BJ (cell line): ENCODE data around the gene EHMT2. TPM values are rescaled to one million over a fixed set of nuclear protein-coding genes. Genes with fewer than 3 reads are reported as not detected.
A peak's percentile ranks its signal among the peaks of the same experiment; 100 is the strongest.

ENCODE experiments used
- CTCF ChIA-PET: fragments of 350-600 bp; formaldehyde crosslinking; extraction: SDS; loops from one replicate; lab custom pipeline; 2021; ENCODE audit warnings: antibody characterized with exemption, inconsistent platforms; lab: Yijun Ruan, JAX
- POLR2A ChIA-PET: fragments of 300-600 bp; sonication (Branson Sonifier 250); formaldehyde crosslinking; extraction: SDS; loops from one replicate; lab custom pipeline; 2021; ENCODE audit warnings: antibody characterized with exemption; lab: Charles Lee
- DNase-seq: peaks from one replicate; pipeline ENCODE4 v3.0.0-alpha.2; 2011; ENCODE audit warnings: low read depth
- H3K27me3 ChIP-seq: 2 replicates; pipeline ENCODE4 v1.6.0; 2011; ENCODE audit warnings: low read length; ENCODE audit not compliant: control insufficient read depth, insufficient read depth
- H3K36me3 ChIP-seq: 2 replicates; pipeline ENCODE4 v1.5.1; 2011; ENCODE audit warnings: low read length; ENCODE audit not compliant: control insufficient read depth, insufficient read depth
- H3K4me3 ChIP-seq: 2 replicates; pipeline ENCODE4 v1.5.1; 2011; ENCODE audit warnings: low read depth, mild to moderate bottlenecking, control low read depth, low read length
- polyA plus RNA-seq: library from polyadenylated mRNA; depleted of rRNA; stranded (reverse); fragments of >200 nt; gene quantifications from 2 replicates; pipeline ENCODE4 v1.2.3, GENCODE V29; 2011
- TF ChIP-seq, protein P1 (sequence below): IDR thresholded peaks from 2 replicates; pipeline ENCODE4 v1.5.1; 2011; ENCODE audit warnings: low read depth, mild to moderate bottlenecking, control low read depth, inconsistent platforms, low read length, moderate library complexity; ENCODE audit not compliant: insufficient read depth

EHMT2 gene
- polyA plus RNA-seq, 1 experiment: 32.8 TPM

DNA sequence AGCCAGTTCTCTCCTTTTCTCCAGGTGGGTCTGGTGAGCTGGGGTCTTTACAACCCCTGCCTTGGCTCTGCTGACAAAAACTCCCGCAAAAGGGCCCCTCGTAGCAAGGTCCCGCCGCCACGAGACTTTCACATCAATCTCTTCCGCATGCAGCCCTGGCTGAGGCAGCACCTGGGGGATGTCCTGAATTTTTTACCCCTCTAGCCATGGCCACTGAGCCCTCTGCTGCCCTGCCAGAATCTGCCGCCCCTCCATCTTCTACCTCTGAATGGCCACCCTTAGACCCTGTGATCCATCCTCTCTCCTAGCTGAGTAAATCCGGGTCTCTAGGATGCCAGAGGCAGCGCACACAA, 47.6 kb upstream of the EHMT2 start:
- TF ChIP-seq, protein P1, sequence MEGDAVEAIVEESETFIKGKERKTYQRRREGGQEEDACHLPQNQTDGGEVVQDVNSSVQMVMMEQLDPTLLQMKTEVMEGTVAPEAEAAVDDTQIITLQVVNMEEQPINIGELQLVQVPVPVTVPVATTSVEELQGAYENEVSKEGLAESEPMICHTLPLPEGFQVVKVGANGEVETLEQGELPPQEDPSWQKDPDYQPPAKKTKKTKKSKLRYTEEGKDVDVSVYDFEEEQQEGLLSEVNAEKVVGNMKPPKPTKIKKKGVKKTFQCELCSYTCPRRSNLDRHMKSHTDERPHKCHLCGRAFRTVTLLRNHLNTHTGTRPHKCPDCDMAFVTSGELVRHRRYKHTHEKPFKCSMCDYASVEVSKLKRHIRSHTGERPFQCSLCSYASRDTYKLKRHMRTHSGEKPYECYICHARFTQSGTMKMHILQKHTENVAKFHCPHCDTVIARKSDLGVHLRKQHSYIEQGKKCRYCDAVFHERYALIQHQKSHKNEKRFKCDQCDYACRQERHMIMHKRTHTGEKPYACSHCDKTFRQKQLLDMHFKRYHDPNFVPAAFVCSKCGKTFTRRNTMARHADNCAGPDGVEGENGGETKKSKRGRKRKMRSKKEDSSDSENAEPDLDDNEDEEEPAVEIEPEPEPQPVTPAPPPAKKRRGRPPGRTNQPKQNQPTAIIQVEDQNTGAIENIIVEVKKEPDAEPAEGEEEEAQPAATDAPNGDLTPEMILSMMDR: no peak
- POLR2A ChIA-PET: no interaction called here
- H3K36me3 ChIP-seq: no peaks in the 10 kb centered on the region
- H3K27me3 ChIP-seq: peaks cover 1% of the 10 kb centered on the region
- CTCF ChIA-PET: interaction anchor here (1.6 kb wide), 1 partner anchor 56 kb away, joined by 6 read pairs; no protein-coding TSS in a partner anchor
- DNase-seq: no peak
- no peak overlapping the region for H3K4me3 ChIP-seq

DNA sequence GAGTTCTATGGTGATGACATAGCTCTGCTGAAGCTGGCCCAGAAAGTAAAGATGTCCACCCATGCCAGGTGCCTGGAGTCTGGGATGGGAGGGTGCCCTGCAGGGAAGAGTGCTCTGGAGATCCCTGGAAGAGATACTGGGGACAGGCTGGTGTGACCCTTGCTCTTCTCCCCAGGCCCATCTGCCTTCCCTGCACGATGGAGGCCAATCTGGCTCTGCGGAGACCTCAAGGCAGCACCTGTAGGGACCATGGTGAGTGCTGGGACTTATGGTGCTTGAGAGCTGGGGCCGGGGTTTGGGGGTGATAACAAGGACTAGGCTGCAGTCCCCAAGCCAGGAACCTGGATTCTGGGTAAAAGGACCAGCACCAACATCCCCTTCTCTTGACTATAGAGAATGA, 46.2 kb upstream of the EHMT2 start:
- H3K36me3 ChIP-seq: no peaks in the 10 kb centered on the region
- peaks cover 1% of the 10 kb centered on the region for H3K27me3 ChIP-seq
- ChIA-PET POLR2A (no interaction called here), CTCF (interaction anchor here (2.4 kb wide), 1 partner anchor 8 kb away, joined by 12 read pairs; no protein-coding TSS in a partner anchor)
- no peak overlapping the region for H3K4me3 ChIP-seq
- TF ChIP-seq, protein P1: no peak
- no peak for DNase-seq

DNA sequence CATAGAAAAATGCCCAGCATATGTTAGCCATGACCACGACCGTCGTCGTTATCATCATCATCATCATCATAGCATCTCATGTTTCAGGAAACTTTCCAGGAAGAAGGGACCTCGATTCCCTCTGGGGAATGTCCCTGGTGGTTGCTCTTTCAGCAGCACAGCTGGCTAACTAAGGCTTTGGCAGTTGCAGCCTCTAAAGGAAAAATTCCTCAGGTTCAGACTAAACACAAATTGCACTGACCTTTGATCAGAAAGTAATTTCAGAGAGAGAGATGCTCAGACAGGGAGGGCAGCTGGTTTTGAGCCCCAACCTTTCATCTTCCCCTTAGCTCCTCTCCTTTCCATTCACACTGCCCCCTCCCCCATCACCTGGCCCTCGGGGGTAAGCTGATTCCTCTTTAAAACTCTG, 42.8 kb upstream of the EHMT2 start:
- peaks cover 1% of the 10 kb centered on the region for H3K27me3 ChIP-seq
- POLR2A ChIA-PET: no interaction called here
- no peak overlapping the region for H3K4me3 ChIP-seq
- no peak for DNase-seq
- H3K36me3 ChIP-seq: no peaks in the 10 kb centered on the region
- TF ChIP-seq, protein P1: peak; percentile 16; the same call in 1 of the 2 replicates
- CTCF ChIA-PET: interaction anchor here (1.0 to 4.2 kb wide), 5 partner anchors 10 to 52 kb away, joined by 3 to 35 read pairs (median 5); no protein-coding TSS in a partner anchor

DNA sequence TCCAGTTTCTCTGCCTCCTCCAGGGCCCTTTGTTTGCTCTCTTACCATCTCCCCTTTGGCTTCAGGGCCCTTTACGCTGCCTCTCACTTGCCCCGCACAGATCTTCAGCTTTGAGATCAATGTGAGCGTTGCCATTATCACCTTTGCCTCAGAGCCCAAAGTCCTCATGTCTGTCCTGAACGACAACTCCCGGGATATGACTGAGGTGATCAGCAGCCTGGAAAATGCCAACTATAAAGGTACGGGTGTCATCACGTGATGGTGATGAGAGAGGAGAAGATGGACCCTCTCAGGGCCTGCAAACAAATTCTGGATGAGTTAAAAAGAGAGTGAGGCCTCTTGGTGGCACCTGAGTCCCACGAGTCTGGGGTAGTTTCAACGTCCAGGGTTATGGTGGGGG, 38.3 kb upstream of the EHMT2 start:
- CTCF ChIA-PET: interaction anchor here (1.1 to 1.5 kb wide), 3 partner anchors 12 to 24 kb away, joined by 3 read pairs; partner anchors contain the start of gene SKIC2
- Histone ChIP-seq H3K36me3 (no peaks in the 10 kb centered on the region), H3K4me3 (no peak overlapping the region), H3K27me3 (no peaks in the 10 kb centered on the region; the same call in 1 of the 2 replicates)
- POLR2A ChIA-PET: no interaction called here
- DNase-seq: no peak
- TF ChIP-seq, protein P1: no peak

DNA sequence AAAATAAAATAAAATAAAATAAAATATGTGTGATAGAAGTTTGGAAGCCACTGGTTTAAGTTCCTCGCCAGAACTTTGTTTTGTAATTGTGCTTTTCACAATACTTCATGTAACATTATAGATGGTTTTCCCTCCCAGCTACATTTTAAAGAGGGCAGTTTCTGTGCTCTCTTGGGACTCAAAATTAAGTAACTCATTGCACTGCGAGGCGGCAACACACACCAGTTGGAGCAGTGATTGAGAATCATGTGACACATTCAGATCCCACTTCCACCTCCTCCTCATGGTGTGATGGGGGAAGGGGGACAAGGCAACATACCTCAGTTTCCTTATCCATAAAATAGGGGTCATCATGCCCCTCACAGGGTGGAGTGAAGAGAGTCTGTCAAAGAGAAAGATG, 37.5 kb upstream of the EHMT2 start:
- TF ChIP-seq, protein P1: no peak
- Histone ChIP-seq H3K27me3 (no peaks in the 10 kb centered on the region; the same call in 1 of the 2 replicates), H3K36me3 (no peaks in the 10 kb centered on the region), H3K4me3 (no peak overlapping the region)
- ChIA-PET POLR2A (no interaction called here), CTCF (interaction anchor here (0.6 to 1.4 kb wide), 3 partner anchors 17 to 33 kb away, joined by 3 read pairs; partner anchors contain the start of gene SKIC2)
- DNase-seq: no peak
